Activated naive CD8-positive, alpha-beta T cell treated with anti-CD3 and anti-CD28 coated beads for 36 hours (primary cell): Measurements from ENCODE around the gene PTPRG. TPM values are rescaled to one million over a fixed set of nuclear protein-coding genes. Genes with fewer than 3 reads are reported as not detected.
"Not testable (repeated sequence)": the region's sequence is repeated elsewhere in the genome, so short reads cannot be mapped to it uniquely, and the experiment has no call there.

Source experiments
- DNase-seq: peaks from one replicate; pipeline ENCODE4 v3.0.0; 2021
- H3K27ac Mint-ChIP-seq: one replicate; pipeline ENCODE4 v1.8.0; 2022; ENCODE audit warnings: mild to moderate bottlenecking, moderate library complexity, mixed read lengths
- H3K27me3 Mint-ChIP-seq: one replicate; pipeline ENCODE4 v1.8.0; 2022; ENCODE audit warnings: mild to moderate bottlenecking, mixed read lengths
- H3K36me3 Mint-ChIP-seq: one replicate; pipeline ENCODE4 v1.8.0; 2021; ENCODE audit warnings: mild to moderate bottlenecking, mixed read lengths
- H3K4me1 Mint-ChIP-seq: one replicate; pipeline ENCODE4 v1.8.0; 2021; ENCODE audit warnings: mixed read lengths
- H3K4me3 Mint-ChIP-seq: one replicate; pipeline ENCODE4 v1.8.0; 2022; ENCODE audit warnings: mild to moderate bottlenecking, moderate library complexity, mixed read lengths
- H3K9me3 Mint-ChIP-seq: one replicate; pipeline ENCODE4 v1.8.0; 2022; ENCODE audit warnings: mixed read lengths
- total RNA-seq, 2 experiments: library from RNA; stranded (reverse); gene quantifications; one replicate each; pipeline ENCODE4 v1.2.3, GENCODE V29; 2021

The PTPRG gene
- total RNA-seq, 2 experiments from 2014 or later, result 0.06 to 0.16 TPM

DNA sequence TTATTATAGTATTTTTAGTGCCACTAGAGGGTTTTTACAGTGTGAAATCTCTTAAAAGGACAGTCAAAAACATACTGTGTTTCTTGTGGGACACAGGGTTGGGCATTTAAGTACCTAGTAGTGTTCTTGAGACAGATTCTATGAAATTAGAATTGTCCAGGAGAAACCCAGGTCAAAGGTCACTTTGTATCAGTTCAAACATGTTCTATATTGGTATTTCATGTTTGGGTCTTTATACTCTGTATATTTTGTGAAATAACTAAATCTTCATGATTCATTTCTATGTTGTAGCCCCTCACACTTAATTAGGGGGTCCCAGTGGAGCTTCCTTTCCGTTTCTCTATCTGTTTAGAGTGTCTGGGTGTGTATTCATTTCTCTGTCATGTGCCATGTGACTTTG is 171.6 kb downstream of the PTPRG start:
- no peak overlapping the region for H3K27ac Mint-ChIP-seq
- no peaks in the 10 kb centered on the region for H3K9me3 Mint-ChIP-seq
- H3K36me3 Mint-ChIP-seq, result no peaks in the 10 kb centered on the region
- no peak for DNase-seq
- no peaks in the 10 kb centered on the region for H3K4me1 Mint-ChIP-seq
- H3K4me3 Mint-ChIP-seq, result no peak overlapping the region
- H3K27me3 Mint-ChIP-seq, result no peaks in the 10 kb centered on the region

GRCh38 chr3:61733876-61734275 is 172.5 kb downstream of the PTPRG start:
- Mint-ChIP-seq H3K27me3 (no peaks in the 10 kb centered on the region), H3K9me3 (no peaks in the 10 kb centered on the region), H3K4me1 (no peaks in the 10 kb centered on the region), H3K36me3 (no peaks in the 10 kb centered on the region), H3K4me3 (no peak overlapping the region), H3K27ac (no peak overlapping the region)
- DNase-seq, result no peak

GRCh38 chr3:61734749-61735686 is 173.6 kb downstream of the PTPRG start:
- Mint-ChIP-seq H3K36me3 (no peaks in the 10 kb centered on the region), H3K4me3 (no peak overlapping the region), H3K27me3 (no peaks in the 10 kb centered on the region), H3K27ac (no peak overlapping the region), H3K9me3 (no peaks in the 10 kb centered on the region), H3K4me1 (no peaks in the 10 kb centered on the region)
- no peak for DNase-seq

- no peaks in the 10 kb centered on the region for H3K9me3 Mint-ChIP-seq
- peaks cover 4% of the 10 kb centered on the region for H3K27me3 Mint-ChIP-seq
Measured at GRCh38 chr3:61736506-61736905, 175.1 kb downstream of the PTPRG start.

GRCh38 chr3:61739640-61740039 is 178.3 kb downstream of the PTPRG start:
- H3K36me3 Mint-ChIP-seq, result no peaks in the 10 kb centered on the region
- no peak overlapping the region for H3K4me3 Mint-ChIP-seq
- no peak overlapping the region for H3K27ac Mint-ChIP-seq
- no peak for DNase-seq
- no peaks in the 10 kb centered on the region for H3K9me3 Mint-ChIP-seq
- no peaks in the 10 kb centered on the region for H3K4me1 Mint-ChIP-seq
- peaks cover 4% of the 10 kb centered on the region for H3K27me3 Mint-ChIP-seq

More at GRCh38 chr3:61736506-61736905, 175.1 kb downstream of the PTPRG start:
- DNase-seq, result no peak
- Mint-ChIP-seq H3K4me3 (no peak overlapping the region), H3K27ac (no peak overlapping the region), H3K4me1 (no peaks in the 10 kb centered on the region), H3K36me3 (no peaks in the 10 kb centered on the region)

GRCh38 chr3:61740494-61740893 is 179.1 kb downstream of the PTPRG start:
- H3K27me3 Mint-ChIP-seq, result peaks cover 4% of the 10 kb centered on the region
- H3K4me1 Mint-ChIP-seq, result no peaks in the 10 kb centered on the region
- no peak overlapping the region for H3K4me3 Mint-ChIP-seq
- H3K36me3 Mint-ChIP-seq, result no peaks in the 10 kb centered on the region
- no peak for DNase-seq
- no peaks in the 10 kb centered on the region for H3K9me3 Mint-ChIP-seq
- no peak overlapping the region for H3K27ac Mint-ChIP-seq

DNA sequence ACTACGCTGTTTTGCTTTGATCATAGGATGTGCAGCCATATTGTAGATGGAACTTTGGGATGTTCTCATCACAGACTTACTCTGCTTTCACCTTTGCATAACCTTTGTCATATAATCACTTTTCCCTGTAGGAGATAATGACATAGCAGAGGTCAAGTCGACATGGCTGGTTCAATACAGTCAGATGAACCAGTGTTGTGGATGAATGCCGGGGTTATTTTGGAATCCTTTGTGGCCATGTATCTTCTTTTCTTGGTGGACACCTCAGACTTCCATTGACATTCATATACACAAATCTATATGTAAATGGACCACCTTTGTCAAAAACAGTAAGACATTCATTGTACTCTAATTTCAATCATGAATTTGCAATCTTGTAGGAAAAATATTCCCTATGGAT is 180.2 kb downstream of the PTPRG start:
- no peak overlapping the region for H3K27ac Mint-ChIP-seq
- H3K4me1 Mint-ChIP-seq, result no peaks in the 10 kb centered on the region
- no peak for DNase-seq
- no peak overlapping the region for H3K4me3 Mint-ChIP-seq
- H3K27me3 Mint-ChIP-seq, result peaks cover 4% of the 10 kb centered on the region
- H3K36me3 Mint-ChIP-seq, result no peaks in the 10 kb centered on the region
- H3K9me3 Mint-ChIP-seq, result no peaks in the 10 kb centered on the region

DNA sequence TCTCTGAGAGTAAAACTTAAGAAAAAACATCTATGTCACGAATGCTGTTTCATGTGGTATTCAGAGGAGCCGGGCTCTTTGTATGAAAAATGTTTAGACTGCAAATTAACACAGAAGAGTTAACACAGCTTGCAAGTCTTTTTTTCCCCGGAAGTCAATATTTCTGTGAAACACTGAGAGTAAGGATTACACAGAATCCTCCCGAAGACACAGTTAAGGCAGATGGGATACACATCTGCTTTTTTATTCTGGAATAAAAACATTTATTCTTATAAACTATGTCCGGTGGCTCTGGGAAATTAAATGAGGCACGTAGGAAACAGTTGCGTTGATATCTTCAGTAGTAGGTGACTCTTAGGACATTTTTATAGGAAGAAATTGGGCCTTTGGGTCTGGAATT is 180.6 kb downstream of the PTPRG start:
- Mint-ChIP-seq H3K27me3 (peaks cover 4% of the 10 kb centered on the region), H3K27ac (no peak overlapping the region), H3K4me3 (no peak overlapping the region), H3K4me1 (no peaks in the 10 kb centered on the region), H3K36me3 (no peaks in the 10 kb centered on the region), H3K9me3 (no peaks in the 10 kb centered on the region)
- DNase-seq, result no peak

DNA sequence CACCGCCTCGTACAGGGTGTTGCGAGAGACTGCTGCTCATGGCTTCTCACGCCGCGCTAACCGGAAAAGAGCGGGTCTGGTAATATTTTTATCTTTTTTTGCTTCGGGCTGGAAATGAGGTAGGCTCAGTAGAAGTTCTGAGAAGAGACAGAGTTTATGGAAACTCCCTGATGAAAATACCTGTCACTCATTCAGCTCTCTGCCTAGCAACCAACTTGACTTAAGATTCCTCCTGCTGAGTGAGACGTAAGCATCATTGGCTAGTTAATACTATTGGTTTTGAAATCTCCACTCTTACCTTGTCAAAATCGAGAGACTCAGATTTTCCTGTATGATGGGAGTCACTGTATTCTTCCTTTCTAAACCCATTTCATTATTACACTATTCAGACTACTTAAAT is 181.7 kb downstream of the PTPRG start:
- Mint-ChIP-seq H3K9me3 (no peaks in the 10 kb centered on the region), H3K36me3 (no peaks in the 10 kb centered on the region), H3K4me3 (no peak overlapping the region), H3K27me3 (peaks cover 4% of the 10 kb centered on the region), H3K4me1 (no peaks in the 10 kb centered on the region), H3K27ac (no peak overlapping the region)
- no peak for DNase-seq

- Mint-ChIP-seq H3K4me3 (no peak overlapping the region), H3K27me3 (peaks cover 4% of the 10 kb centered on the region), H3K4me1 (no peaks in the 10 kb centered on the region), H3K27ac (no peak overlapping the region), H3K9me3 (no peaks in the 10 kb centered on the region), H3K36me3 (no peaks in the 10 kb centered on the region)
- DNase-seq, result no peak
Measured at GRCh38 chr3:61743686-61744242, 182.4 kb downstream of the PTPRG start.

- DNase-seq, result no peak
- Mint-ChIP-seq H3K9me3 (no peaks in the 10 kb centered on the region), H3K4me1 (no peaks in the 10 kb centered on the region), H3K27ac (no peak overlapping the region), H3K27me3 (no peaks in the 10 kb centered on the region), H3K36me3 (no peaks in the 10 kb centered on the region), H3K4me3 (no peak overlapping the region)
Measured at GRCh38 chr3:61748288-61748687, 186.9 kb downstream of the PTPRG start.

- no peak overlapping the region for H3K27ac Mint-ChIP-seq
- H3K4me1 Mint-ChIP-seq, result no peaks in the 10 kb centered on the region
Measured at GRCh38 chr3:61750766-61751165, 189.4 kb downstream of the PTPRG start.

GRCh38 chr3:61758839-61759238 is 197.5 kb downstream of the PTPRG start:
- no peaks in the 10 kb centered on the region for H3K36me3 Mint-ChIP-seq
- no peak overlapping the region for H3K27ac Mint-ChIP-seq
- no peak overlapping the region for H3K4me3 Mint-ChIP-seq

More at GRCh38 chr3:61750766-61751165, 189.4 kb downstream of the PTPRG start:
- Mint-ChIP-seq H3K4me3 (no peak overlapping the region), H3K36me3 (no peaks in the 10 kb centered on the region), H3K27me3 (peaks cover 3% of the 10 kb centered on the region), H3K9me3 (no peaks in the 10 kb centered on the region)
- DNase-seq, result no peak

DNA sequence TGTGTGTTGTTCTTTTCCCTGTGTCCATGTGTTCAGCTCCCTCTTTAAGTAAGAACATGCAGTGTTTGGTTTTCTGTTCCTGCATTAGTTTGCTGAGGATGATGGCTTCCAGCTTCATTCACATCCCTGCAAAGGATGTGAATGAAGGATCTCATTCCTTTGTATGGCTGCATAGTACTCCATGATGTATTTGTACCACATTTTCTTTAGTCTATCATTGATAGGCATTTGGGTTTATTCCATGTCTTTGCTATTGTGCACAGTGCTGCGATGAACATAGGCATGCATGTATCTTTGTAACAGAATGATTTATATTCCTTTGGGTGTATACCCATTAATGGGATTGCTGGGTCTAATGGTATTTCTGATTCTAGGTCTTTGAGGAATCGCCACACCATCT is 199.4 kb downstream of the PTPRG start:
- not testable (repeated sequence) for H3K4me3 Mint-ChIP-seq, H3K9me3 Mint-ChIP-seq, H3K4me1 Mint-ChIP-seq, H3K27me3 Mint-ChIP-seq, H3K36me3 Mint-ChIP-seq, DNase-seq, H3K27ac Mint-ChIP-seq

More at GRCh38 chr3:61758839-61759238, 197.5 kb downstream of the PTPRG start:
- no peaks in the 10 kb centered on the region for H3K4me1 Mint-ChIP-seq
- peaks cover 1% of the 10 kb centered on the region for H3K9me3 Mint-ChIP-seq
- H3K27me3 Mint-ChIP-seq, result peaks cover 3% of the 10 kb centered on the region
- no peak for DNase-seq

- no peak overlapping the region for H3K27ac Mint-ChIP-seq
- no peak for DNase-seq
- no peaks in the 10 kb centered on the region for H3K4me1 Mint-ChIP-seq
- H3K4me3 Mint-ChIP-seq, result no peak overlapping the region
- no peaks in the 10 kb centered on the region for H3K36me3 Mint-ChIP-seq
- no peaks in the 10 kb centered on the region for H3K27me3 Mint-ChIP-seq
- peaks cover 1% of the 10 kb centered on the region for H3K9me3 Mint-ChIP-seq
Measured at GRCh38 chr3:61761694-61762430, 200.5 kb downstream of the PTPRG start.
